WTC11 (cell line): Measurements from ENCODE around the gene DNAJB2. TPM values are rescaled to one million over a fixed set of nuclear protein-coding genes. Genes with fewer than 3 reads are reported as not detected.

ENCODE experiments used
- ATAC-seq: fragments of 200-7000 bp; cut with Tn5 transposase; 2 replicates; pipeline ENCODE4 v1.10.0; 2021; ENCODE audit warnings: mild to moderate bottlenecking, moderate library complexity
- CTCF ChIA-PET: fragments of 300-600 bp; sonication (Branson Sonifier 250); formaldehyde crosslinking; loops from one replicate; lab custom pipeline; 2021; ENCODE audit warnings: antibody characterized with exemption; lab: Charles Lee
- POLR2A ChIA-PET: fragments of 350-600 bp; sonication (Branson Sonifier 250); formaldehyde crosslinking; loops from one replicate; lab custom pipeline; 2021; ENCODE audit warnings: antibody characterized with exemption; lab: Charles Lee
- DNase-seq: peaks from one replicate; pipeline ENCODE4 v3.0.0; 2021; ENCODE audit warnings: low spot score
- H3K27ac Mint-ChIP-seq: 2 replicates; pipeline ENCODE4 v1.8.0; 2021; ENCODE audit warnings: mixed read lengths
- H3K27me3 Mint-ChIP-seq: 2 replicates; pipeline ENCODE4 v1.8.0; 2021; ENCODE audit warnings: low read depth, mild to moderate bottlenecking, moderate library complexity, mixed read lengths
- H3K36me3 Mint-ChIP-seq: 2 replicates; pipeline ENCODE4 v1.8.0; 2021; ENCODE audit warnings: mixed read lengths
- H3K4me1 Mint-ChIP-seq: 2 replicates; pipeline ENCODE4 v1.8.0; 2022; ENCODE audit warnings: mixed read lengths
- H3K4me3 Mint-ChIP-seq: 2 replicates; pipeline ENCODE4 v1.8.0; 2021; ENCODE audit warnings: mild to moderate bottlenecking, moderate library complexity, mixed read lengths
- H3K9me3 Mint-ChIP-seq: 2 replicates; pipeline ENCODE4 v1.8.0; 2021; ENCODE audit warnings: mixed read lengths
- E2F4 ChIP-seq: sonication (generic); formaldehyde crosslinking; IDR thresholded peaks from 2 replicates; pipeline ENCODE4 v1.8.1; 2022; ENCODE audit warnings: low read depth, mild to moderate bottlenecking, moderate library complexity, missing genetic modification reagents, borderline replicate concordance
- ESRRA ChIP-seq: sonication (generic); formaldehyde crosslinking; IDR thresholded peaks from 2 replicates; pipeline ENCODE4 v1.8.1; 2022; ENCODE audit warnings: mild to moderate bottlenecking, missing genetic modification reagents, borderline replicate concordance
- GRHL2 ChIP-seq: fragments of 250-450 bp; sonication (Bioruptor Pico); IDR thresholded peaks from 2 replicates; pipeline ENCODE4 v1.8.0; 2022; ENCODE audit warnings: mild to moderate bottlenecking, moderate library complexity; ENCODE audit not compliant: insufficient replicate concordance, severe bottlenecking
- IRF1 ChIP-seq: sonication (generic); formaldehyde crosslinking; IDR thresholded peaks from 2 replicates; pipeline ENCODE4 v1.8.0; 2023; ENCODE audit warnings: missing genetic modification reagents
- JUN ChIP-seq: sonication (generic); formaldehyde crosslinking; IDR thresholded peaks from 2 replicates; pipeline ENCODE4 v1.8.0; 2023; ENCODE audit warnings: mild to moderate bottlenecking, missing genetic modification reagents
- MXD4 ChIP-seq: fragments of 250-450 bp; sonication (Bioruptor Pico); IDR thresholded peaks from 2 replicates; pipeline ENCODE4 v1.8.0; 2021; ENCODE audit warnings: mild to moderate bottlenecking, moderate library complexity, borderline replicate concordance
- NR3C1 ChIP-seq: sonication (generic); formaldehyde crosslinking; conservative IDR thresholded peaks from 2 replicates; pipeline ENCODE4 v1.8.1; 2023; ENCODE audit warnings: low read depth, mild to moderate bottlenecking, missing genetic modification reagents
- OVOL2 ChIP-seq: fragments of 250-450 bp; sonication (Bioruptor Pico); IDR thresholded peaks from 2 replicates; pipeline ENCODE4 v1.9.0; 2021; ENCODE audit warnings: mild to moderate bottlenecking, borderline replicate concordance
- PRRX2 ChIP-seq: fragments of 250-450 bp; sonication (Bioruptor Pico); IDR thresholded peaks from 2 replicates; pipeline ENCODE4 v1.8.0; 2021; ENCODE audit warnings: mild to moderate bottlenecking
- TEAD4 ChIP-seq: sonication (generic); formaldehyde crosslinking; IDR thresholded peaks from 2 replicates; pipeline ENCODE4 v1.8.0; 2022; ENCODE audit warnings: mild to moderate bottlenecking, missing genetic modification reagents
- ZBTB43 ChIP-seq: sonication (generic); formaldehyde crosslinking; IDR thresholded peaks from 2 replicates; pipeline ENCODE4 v1.8.1; 2023; ENCODE audit warnings: mild to moderate bottlenecking, missing genetic modification reagents
- ZNF219 ChIP-seq: sonication (generic); formaldehyde crosslinking; IDR thresholded peaks from 2 replicates; pipeline ENCODE4 v1.8.0; 2023; ENCODE audit warnings: missing genetic modification reagents, mild to moderate bottlenecking, borderline replicate concordance
- ZNF232 ChIP-seq: sonication (generic); formaldehyde crosslinking; IDR thresholded peaks from 2 replicates; pipeline ENCODE4 v1.8.0; 2022; ENCODE audit warnings: mild to moderate bottlenecking, missing genetic modification reagents
- ZNF263 ChIP-seq: sonication (generic); formaldehyde crosslinking; IDR thresholded peaks from 2 replicates; pipeline ENCODE4 v1.8.1; 2022; ENCODE audit warnings: low read depth, mild to moderate bottlenecking, moderate library complexity, missing genetic modification reagents
- ZNF281 ChIP-seq: sonication (generic); formaldehyde crosslinking; IDR thresholded peaks from 2 replicates; pipeline ENCODE4 v1.8.0; 2023; ENCODE audit warnings: mild to moderate bottlenecking, missing genetic modification reagents
- ZNF425 ChIP-seq: fragments of 250-450 bp; sonication (Bioruptor Pico); conservative IDR thresholded peaks from 2 replicates; pipeline ENCODE4 v1.9.0; 2021; ENCODE audit warnings: mild to moderate bottlenecking
- total RNA-seq: library from RNA; stranded (reverse); gene quantifications from 3 replicates; pipeline ENCODE4 v1.2.3, GENCODE V29; 2021
- TF ChIP-seq, protein P1 (sequence below): sonication (generic); formaldehyde crosslinking; IDR thresholded peaks from 2 replicates; pipeline ENCODE4 v1.8.1; 2023; ENCODE audit warnings: mild to moderate bottlenecking, moderate library complexity, missing genetic modification reagents
- TF ChIP-seq, protein P2 (sequence below): fragments of 200-600 bp; IDR thresholded peaks from 2 replicates; pipeline ENCODE4 v1.8.0; 2022; ENCODE audit warnings: antibody characterized with exemption
- TF ChIP-seq, protein P3 (sequence below): sonication (generic); formaldehyde crosslinking; IDR thresholded peaks from 2 replicates; pipeline ENCODE4 v1.8.1; 2022; ENCODE audit warnings: mild to moderate bottlenecking, missing genetic modification reagents, moderate library complexity, borderline replicate concordance
- TF ChIP-seq, protein P4 (sequence below): sonication (generic); formaldehyde crosslinking; IDR thresholded peaks from 2 replicates; pipeline ENCODE4 v1.8.0; 2022; ENCODE audit warnings: mild to moderate bottlenecking, missing genetic modification reagents

The DNAJB2 gene
- total RNA-seq, 1 experiment from 2014 or later: 36.1 TPM

- TF ChIP-seq, protein P1, sequence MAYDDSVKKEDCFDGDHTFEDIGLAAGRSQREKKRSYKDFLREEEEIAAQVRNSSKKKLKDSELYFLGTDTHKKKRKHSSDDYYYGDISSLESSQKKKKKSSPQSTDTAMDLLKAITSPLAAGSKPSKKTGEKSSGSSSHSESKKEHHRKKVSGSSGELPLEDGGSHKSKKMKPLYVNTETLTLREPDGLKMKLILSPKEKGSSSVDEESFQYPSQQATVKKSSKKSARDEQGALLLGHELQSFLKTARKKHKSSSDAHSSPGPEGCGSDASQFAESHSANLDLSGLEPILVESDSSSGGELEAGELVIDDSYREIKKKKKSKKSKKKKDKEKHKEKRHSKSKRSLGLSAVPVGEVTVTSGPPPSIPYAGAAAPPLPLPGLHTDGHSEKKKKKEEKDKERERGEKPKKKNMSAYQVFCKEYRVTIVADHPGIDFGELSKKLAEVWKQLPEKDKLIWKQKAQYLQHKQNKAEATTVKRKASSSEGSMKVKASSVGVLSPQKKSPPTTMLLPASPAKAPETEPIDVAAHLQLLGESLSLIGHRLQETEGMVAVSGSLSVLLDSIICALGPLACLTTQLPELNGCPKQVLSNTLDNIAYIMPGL (CRISPR knock-in tag): no peak
- TF ChIP-seq, protein P2, sequence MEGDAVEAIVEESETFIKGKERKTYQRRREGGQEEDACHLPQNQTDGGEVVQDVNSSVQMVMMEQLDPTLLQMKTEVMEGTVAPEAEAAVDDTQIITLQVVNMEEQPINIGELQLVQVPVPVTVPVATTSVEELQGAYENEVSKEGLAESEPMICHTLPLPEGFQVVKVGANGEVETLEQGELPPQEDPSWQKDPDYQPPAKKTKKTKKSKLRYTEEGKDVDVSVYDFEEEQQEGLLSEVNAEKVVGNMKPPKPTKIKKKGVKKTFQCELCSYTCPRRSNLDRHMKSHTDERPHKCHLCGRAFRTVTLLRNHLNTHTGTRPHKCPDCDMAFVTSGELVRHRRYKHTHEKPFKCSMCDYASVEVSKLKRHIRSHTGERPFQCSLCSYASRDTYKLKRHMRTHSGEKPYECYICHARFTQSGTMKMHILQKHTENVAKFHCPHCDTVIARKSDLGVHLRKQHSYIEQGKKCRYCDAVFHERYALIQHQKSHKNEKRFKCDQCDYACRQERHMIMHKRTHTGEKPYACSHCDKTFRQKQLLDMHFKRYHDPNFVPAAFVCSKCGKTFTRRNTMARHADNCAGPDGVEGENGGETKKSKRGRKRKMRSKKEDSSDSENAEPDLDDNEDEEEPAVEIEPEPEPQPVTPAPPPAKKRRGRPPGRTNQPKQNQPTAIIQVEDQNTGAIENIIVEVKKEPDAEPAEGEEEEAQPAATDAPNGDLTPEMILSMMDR: no peak
- TF ChIP-seq PRRX2: no peak
- no peak for TF ChIP-seq IRF1
- TF ChIP-seq, protein P3, sequence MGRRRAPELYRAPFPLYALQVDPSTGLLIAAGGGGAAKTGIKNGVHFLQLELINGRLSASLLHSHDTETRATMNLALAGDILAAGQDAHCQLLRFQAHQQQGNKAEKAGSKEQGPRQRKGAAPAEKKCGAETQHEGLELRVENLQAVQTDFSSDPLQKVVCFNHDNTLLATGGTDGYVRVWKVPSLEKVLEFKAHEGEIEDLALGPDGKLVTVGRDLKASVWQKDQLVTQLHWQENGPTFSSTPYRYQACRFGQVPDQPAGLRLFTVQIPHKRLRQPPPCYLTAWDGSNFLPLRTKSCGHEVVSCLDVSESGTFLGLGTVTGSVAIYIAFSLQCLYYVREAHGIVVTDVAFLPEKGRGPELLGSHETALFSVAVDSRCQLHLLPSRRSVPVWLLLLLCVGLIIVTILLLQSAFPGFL (CRISPR knock-in tag): no peak
- no peak for TF ChIP-seq GRHL2 (CRISPR knock-in tag)
- no peak for TF ChIP-seq MXD4
- no peak for TF ChIP-seq NR3C1 (CRISPR knock-in tag)
- no peak for TF ChIP-seq TEAD4 (CRISPR knock-in tag)
- TF ChIP-seq ZNF219: no peak
- TF ChIP-seq ZNF281: no peak
- no peak for TF ChIP-seq ZNF232 (CRISPR knock-in tag)
- no peak for TF ChIP-seq ZBTB43 (CRISPR knock-in tag)
- TF ChIP-seq ZNF425 (CRISPR knock-in tag): no peak
- TF ChIP-seq JUN: no peak
- no peak for TF ChIP-seq OVOL2 (CRISPR knock-in tag)
- TF ChIP-seq ESRRA (CRISPR knock-in tag): no peak
- no peak for TF ChIP-seq ZNF263 (CRISPR knock-in tag)
- TF ChIP-seq E2F4 (CRISPR knock-in tag): no peak
- TF ChIP-seq, protein P4, sequence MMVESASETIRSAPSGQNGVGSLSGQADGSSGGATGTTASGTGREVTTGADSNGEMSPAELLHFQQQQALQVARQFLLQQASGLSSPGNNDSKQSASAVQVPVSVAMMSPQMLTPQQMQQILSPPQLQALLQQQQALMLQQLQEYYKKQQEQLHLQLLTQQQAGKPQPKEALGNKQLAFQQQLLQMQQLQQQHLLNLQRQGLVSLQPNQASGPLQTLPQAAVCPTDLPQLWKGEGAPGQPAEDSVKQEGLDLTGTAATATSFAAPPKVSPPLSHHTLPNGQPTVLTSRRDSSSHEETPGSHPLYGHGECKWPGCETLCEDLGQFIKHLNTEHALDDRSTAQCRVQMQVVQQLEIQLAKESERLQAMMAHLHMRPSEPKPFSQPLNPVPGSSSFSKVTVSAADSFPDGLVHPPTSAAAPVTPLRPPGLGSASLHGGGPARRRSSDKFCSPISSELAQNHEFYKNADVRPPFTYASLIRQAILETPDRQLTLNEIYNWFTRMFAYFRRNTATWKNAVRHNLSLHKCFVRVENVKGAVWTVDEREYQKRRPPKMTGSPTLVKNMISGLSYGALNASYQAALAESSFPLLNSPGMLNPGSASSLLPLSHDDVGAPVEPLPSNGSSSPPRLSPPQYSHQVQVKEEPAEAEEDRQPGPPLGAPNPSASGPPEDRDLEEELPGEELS (CRISPR knock-in tag): no peak
- Mint-ChIP-seq H3K27ac (no peak overlapping the region), H3K4me3 (no peak overlapping the region), H3K36me3 (peaks cover 8% of the 10 kb centered on the region; the same call in 1 of the 2 replicates), H3K4me1 (peaks cover 23% of the 10 kb centered on the region), H3K27me3 (no peaks in the 10 kb centered on the region), H3K9me3 (no peaks in the 10 kb centered on the region)
- DNase-seq: no peak
- ChIA-PET CTCF (interaction anchor here (1.0 kb wide), 1 partner anchor 12 kb away, joined by 3 read pairs; no protein-coding TSS in a partner anchor), POLR2A (no interaction called here)
- ATAC-seq: no peak
Measured at GRCh38 chr2:219282943-219283581, 3.9 kb downstream of the DNAJB2 start.
